HG03439 (cell line): Measurements from ENCODE around the gene ENOX1.

Experiments
- ATAC-seq: cut with Tn5 transposase; IDR thresholded peaks from one replicate; pipeline ENCODE4 v1.9.1; 2021; ENCODE audit warnings: mild to moderate bottlenecking, moderate library complexity; ENCODE audit not compliant: unreplicated experiment

ENOX1 gene

DNA sequence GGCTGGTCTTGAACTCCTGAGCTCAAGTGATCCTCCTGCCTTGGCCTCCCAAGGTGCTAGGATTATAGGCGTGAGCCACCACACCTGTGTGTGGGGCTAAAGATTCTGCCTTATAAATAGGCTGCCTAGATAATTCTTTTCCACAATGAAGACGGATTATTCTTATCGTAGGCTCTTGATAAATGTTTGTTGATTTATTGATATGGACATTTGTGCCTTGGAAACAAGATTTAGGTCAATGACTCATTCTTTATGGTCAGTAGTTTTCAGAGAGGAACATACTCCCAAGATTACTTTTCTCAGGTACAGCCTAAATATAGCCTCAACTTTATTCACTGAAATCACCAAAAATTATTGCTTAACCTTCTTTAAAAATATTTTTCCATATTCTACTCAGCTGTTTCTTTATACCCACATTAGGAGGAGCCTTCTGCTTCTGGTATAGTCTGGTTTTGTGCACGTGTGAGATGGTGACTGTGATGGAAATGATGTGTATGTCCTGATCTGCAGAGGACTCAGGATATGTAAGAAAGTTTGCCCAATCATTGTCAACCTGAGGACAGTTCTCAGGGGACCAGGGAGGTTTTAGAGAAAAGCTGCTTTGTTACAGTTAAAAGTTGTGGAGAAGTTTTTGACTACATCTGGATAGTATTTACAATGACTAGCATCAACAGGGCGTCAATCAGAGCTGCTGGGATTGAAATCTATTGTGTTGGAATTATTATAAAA is 554.5 kb downstream of the ENOX1 start:
- no peak for ATAC-seq

GRCh38 chr13:43230989-43231388 is 555.8 kb downstream of the ENOX1 start:
- no peak for ATAC-seq

- no peak for ATAC-seq
Measured at GRCh38 chr13:43229506-43229905, 557.3 kb downstream of the ENOX1 start.

DNA sequence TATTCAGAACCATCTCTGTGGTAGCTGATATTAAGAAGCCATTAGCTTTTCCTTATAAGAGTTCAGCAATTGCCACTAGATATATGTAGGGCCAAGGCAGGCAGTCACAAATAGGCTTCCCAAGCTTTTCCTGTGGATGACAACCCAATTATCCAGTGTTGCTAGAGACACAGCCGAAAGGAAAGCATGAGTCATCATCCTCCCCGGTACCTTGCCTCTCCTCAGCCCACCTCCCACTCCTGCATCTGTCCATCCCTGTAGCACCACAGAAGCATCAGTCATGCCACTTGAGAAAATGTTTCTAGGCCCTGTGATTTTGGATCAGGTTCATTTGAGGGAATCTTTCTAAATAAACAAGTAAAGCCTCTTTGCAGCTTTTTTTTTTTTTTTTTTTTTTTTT is 559.1 kb downstream of the ENOX1 start:
- ATAC-seq = no peak

DNA sequence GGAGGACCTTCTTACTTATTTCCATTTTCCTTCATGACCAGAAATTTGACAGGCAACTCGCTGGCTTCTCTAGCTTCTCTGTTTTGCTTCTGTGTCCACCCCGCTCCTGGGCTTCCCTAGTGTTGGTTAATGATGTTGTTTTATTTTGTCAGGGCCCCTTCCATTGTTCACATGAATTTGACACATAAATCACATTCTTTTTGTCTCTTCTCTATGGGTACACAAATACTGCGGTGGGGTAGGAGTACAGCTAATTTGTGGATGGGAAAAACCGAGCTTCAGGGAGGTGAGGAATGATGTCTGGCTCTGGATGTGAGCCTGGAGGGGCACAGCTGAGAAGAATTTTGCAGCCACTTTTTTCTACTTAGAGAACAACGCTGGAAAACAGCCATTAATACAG is 563.6 kb downstream of the ENOX1 start:
- ATAC-seq = no peak

GRCh38 chr13:43222086-43222485 is 564.7 kb downstream of the ENOX1 start:
- ATAC-seq = no peak

DNA sequence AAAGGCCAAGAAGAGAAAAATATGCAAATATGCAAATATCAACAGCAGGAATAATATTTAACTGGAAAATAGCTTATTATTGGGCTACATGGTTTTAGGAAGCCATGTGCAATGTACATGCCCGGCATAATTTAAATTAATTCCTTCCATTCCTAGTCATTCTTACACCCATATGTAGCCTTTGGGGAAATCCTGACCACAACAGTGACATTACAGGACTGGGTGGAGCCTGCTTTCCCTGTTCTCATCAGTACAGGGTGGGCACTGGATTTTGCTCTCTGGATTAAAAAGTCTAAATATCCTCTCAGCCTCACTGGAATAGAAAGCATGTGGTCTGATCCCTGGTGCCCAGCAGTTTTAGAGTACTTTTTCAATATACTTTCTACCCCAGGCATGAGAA is 565.2 kb downstream of the ENOX1 start:
- ATAC-seq = no peak

DNA sequence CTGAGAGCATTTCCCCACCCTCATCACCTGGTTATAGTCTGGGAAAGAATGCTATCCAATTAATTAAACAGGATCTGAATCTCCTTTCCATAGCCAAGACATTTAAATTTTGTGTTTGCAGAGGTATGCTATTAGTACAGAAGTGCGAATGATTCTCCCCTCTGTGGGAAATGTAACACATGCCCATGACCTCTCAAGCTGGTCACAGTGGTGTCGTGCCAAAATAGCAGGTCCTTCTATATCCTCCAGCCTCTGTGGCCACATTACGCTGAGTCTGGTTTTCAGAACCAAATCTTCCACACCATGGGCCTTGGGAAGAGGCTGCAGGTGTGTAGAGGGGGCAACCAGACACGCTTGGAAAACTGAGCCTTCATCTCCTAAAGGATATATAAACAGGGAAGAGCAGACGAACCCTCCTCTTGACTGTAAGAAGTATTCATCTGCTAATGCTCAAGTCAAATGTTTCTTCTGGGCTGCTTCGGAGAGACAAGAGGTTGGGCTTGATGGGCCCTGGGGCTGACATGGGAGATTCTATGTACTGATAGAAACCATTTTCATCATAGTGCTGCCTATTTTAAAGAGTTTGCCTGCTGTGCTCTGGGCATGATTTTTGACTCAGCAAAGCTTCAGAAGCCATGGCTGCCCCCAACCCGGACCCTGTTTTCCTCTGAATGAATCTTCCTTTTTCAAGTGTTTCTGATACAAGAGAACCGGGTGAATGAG is 565.7 kb downstream of the ENOX1 start:
- no peak for ATAC-seq

GRCh38 chr13:43214124-43214523 is 572.6 kb downstream of the ENOX1 start:
- ATAC-seq = no peak

DNA sequence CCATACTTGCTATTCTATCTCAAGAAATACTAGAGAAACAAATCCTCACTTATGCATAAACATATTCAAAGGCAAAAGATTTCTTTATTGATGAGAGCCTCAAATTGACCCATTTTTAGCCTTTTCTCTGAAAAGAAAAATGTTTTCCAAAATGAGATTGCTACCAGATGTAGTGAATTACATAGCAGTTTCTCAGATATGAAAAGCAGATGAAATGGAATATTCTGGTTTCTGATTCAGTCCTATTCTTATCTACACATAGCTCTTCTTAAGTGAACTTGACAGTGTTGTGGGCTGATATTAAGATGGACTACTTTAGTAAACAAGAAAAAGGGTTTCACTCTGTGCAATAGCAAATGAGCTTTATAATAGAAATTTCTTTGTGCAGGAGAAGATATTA is 579.9 kb downstream of the ENOX1 start:
- no peak for ATAC-seq

DNA sequence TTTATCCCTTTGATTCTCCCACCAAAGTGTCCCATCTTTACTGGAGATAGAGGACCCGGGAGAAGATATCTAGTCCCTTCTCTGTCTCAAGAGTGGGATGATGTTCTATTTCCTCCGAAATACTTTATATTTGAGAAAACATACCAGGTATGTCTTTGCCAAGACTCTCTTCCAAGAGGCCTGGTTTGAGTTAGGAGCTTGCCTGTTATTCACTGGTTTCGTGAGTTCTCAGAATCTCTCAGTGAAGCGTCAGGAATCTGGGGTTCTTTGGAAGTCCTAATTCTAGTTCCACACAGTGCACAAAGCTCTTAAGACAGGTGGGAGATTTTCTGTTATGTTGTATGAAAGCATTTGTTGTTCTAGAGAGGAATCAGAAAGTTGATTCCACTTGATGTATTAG is 581.4 kb downstream of the ENOX1 start:
- ATAC-seq = no peak

GRCh38 chr13:43204591-43204990 is 582.2 kb downstream of the ENOX1 start:
- no peak for ATAC-seq

GRCh38 chr13:43203781-43204180 is 583.0 kb downstream of the ENOX1 start:
- no peak for ATAC-seq

GRCh38 chr13:43200736-43201135 is 586.0 kb downstream of the ENOX1 start:
- ATAC-seq = no peak

DNA sequence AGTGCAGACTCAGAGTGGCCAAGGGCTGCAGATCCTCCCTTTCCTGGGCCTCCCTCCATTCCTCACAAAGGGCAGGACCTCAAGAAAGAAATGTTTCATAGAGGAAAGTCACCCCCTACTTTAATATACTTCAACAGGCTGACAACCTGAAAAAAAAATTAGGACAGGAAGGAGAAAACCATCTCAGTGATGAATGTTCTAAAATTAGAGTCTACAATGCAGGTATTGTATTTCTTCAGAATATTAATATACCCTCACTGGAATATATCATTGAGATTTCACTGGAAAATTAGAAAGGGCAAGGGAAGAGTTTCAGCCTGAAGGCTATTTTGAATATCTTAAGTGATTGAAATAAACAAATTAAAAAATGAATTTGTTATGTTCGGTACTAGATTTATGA is 586.5 kb downstream of the ENOX1 start:
- no peak for ATAC-seq

DNA sequence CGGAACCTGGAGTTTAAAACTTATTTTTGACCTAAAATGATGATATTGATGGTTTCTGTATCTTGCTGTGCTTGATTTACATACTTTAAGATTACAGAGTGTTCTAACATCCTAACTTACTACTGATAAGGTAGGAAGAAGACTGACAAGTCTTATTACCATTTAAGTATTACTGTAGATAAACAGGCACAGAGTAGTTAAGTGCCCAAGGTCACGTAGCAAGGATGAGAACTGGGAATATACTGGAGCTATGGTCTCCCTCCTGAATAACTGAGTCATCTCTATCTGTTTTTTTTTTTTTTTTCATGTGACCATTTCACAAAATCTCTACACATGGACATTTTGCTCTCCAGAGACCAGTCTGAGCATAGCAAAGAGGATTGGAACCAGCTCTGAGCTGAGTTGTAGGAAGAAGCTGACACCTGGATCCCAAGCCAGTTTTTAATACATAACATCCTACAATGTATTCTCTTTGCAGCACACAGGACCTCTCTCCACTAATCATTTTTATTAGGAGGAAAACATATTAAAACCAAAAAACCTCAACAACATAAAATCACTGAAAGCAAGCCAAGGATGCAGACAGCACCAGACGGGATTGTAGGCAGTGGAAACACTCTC is 589.9 kb downstream of the ENOX1 start:
- ATAC-seq = no peak

GRCh38 chr13:43196086-43196621 is 590.6 kb downstream of the ENOX1 start:
- ATAC-seq = no peak

GRCh38 chr13:43195551-43195950 is 591.2 kb downstream of the ENOX1 start:
- no peak for ATAC-seq

DNA sequence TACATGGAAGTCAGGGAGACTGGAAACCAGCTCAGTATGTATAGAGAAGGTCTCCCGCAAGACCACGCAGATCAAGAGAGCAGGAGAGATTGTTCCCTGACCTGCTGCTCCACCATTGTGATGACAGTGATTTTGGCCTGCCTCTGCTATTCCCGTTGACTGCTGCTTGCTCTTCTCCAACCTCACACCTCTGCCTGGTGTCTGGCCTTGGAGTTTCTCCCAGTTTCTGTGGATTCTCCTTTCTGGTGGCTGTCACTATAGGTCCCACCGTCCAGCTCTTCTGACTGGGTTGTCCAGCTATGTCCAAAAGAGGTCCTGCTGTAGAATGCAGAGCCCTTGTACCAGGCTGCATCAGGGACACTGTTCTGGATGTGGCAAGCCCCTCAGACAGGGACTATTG is 591.7 kb downstream of the ENOX1 start:
- no peak for ATAC-seq

DNA sequence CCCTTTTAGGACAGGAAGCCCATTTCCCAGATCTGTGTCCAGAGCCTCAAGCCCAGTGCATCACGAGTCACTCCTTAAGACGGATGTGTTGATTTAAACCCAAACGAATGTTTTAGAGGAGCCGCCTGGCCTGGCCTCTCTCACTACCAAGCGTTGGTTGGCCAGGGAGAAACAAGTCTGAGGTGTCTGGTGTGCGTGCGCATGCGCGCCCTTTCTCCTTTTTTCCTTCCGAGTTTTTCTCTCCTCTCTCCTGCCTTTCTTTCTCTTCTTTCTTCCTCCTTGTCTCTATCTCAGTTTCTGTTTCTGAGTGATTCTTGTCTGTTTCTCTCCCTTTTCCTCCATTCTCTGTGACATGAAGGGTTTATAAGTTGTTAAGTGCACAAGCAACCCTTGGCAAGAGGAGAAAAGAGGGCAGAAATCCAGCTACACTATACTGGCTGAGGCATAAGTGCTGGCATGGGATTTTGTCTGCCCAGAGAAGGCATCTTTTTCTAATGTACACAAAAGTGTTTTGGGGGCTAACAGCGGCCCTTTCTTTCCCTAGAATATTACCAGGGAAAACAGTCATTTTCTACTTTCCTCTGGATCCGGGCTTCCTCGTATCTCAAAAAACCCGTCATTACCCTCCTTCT is 592.9 kb downstream of the ENOX1 start:
- ATAC-seq = no peak

DNA sequence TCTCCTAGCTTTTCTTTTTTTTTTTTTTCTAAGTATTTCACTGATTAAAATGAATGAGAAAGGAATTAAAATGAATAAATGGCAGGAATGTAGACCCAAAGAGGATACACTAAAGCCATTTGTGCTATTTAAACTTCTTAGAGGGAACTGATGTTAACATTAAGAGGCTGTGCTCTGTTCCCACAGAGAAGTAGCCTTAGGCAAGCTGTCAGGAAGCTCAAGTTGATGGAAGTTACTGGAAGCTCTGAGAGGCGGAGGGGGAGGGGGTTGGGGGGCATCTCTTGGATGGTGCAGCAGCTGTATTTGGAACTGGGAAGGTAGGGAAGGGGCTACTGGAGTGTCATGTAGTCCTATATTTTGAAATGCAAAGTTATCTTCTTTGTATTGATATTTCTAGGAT is 595.2 kb downstream of the ENOX1 start:
- ATAC-seq = no peak
